NCI-H2029 treated with DMSO at 0.1 percent for 48 hours (cell line): ENCODE results near the gene PGLYRP4.

Experiments
- DNase-seq: peaks from one replicate; lab custom pipeline; 2025; lab: John Stamatoyannopoulos, UW

Gene PGLYRP4, protein sequence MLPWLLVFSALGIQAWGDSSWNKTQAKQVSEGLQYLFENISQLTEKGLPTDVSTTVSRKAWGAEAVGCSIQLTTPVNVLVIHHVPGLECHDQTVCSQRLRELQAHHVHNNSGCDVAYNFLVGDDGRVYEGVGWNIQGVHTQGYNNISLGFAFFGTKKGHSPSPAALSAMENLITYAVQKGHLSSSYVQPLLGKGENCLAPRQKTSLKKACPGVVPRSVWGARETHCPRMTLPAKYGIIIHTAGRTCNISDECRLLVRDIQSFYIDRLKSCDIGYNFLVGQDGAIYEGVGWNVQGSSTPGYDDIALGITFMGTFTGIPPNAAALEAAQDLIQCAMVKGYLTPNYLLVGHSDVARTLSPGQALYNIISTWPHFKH

DNA sequence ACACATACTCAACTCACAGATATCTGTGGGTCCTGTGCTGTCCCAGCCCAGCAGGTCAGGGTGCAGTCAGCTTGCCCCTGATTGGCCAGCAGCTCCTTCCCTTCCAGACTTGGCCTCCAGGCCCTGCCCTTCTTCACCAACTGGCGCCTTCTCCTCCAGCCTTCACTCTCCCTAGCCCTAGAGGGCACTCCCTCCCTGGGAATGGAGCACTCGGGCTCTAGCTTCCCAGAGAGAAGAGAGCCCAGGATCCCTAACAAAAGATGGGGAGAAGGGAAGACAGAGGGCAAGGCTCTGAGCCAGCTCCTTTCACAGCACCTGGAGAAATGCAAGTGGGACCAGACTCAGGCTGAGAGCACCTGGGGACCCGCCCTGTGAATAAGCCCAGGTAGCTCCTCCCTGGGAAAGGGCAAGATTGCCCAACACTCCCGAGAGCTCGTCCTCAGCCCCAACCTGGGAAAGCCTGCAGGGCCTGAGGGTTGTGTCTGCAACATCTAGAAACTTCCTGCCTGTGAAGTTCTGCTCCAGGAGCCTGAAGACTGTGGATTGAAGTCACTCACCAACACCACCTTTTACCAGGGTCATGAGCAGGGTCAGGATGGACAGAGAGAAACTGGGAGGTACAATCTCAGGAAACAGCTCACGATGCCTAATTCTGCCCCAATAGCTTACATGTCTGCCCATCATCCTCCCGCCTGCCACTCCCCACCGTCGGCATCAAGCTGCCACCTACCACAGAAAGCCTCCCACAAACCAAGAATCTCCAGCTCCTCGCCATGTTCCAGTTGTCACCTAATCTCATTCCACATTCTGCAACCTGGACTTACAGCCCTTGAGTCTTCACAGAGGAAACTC, at the start of gene PGLYRP4:
Gene PGLYRP4, minus strand, starts transcription at position 331 of the 852 bp plus-strand sequence. CDS start 909 bp downstream, outside the sequence.
- no peak for DNase-seq

DNA sequence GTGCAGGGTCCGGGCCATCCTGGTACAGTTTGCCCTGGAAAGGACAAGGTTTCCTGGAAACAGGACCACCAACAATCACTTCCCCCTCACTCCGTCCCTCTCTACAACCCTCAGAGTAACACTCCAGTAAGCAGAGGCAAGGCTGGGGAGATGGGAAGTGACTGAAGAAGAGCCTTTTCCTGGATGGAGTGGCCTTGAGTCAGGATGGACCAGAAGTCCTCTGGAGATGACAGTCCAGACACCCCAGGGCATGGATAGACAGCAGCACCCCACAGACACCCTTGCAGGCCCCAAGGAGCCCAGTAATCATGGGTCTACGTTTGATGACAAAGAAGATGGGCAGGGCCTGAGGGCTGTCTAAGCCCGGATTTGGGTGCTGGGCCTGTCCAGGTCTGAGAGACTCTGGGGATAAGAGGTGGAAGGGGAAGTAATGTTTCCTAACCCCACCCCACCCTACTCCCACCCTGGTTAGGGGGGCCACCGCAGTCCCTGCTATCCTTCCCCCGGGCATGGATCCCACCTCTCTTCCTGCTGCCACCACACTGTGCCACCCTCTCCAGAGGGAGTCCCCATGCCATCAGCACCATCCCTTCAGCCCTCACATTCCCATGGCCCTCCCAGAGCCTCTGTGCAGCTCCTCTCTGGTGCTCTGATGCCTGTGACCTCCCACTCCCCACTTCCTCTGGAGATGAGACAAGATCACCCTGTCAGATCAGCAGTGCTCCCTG, 49.4 kb upstream of the PGLYRP4 start:
- no peak for DNase-seq

DNA sequence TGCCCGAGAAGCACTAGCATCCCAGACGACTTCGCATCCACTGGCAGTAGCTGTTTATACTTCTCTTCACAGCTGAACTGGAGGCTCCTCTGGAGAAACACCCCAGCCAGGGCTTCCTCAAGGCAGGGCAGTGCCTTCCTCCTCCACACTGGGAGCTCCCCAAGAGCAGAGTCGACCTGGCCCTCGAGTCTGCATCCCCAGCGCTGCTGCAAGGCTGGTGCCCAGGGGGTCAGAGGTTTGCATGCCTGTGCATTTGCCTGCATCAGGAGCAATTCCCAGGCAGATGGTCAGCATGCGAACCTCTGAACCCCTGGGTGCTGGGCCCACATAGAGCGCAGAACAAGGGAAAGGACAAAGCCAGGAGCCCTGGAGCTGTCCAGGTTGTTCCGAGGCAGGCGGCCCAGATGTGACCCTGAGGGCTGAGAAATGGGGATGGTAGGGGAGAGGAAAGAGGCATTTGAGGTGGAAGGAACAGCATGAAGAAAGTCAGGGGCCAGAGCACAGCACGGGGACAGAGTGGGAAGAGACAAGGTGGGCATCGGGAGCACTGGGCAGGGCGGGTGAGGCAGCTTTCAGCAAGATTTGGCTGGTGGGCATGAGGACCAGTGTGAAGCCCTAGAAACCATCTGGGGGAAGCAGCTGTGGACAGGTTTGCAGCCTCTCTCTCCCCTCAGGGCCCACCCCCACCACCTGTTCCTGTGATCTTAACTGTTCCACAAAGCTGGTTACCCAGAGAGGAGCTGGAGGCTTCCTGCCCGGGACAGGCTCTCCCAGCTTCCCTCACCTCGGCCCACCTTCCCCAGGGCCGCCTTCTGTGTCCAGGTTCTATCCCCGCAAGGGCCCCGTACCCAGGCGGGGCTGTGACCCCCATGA, 48.6 kb upstream of the PGLYRP4 start:
- no peak for DNase-seq

DNA sequence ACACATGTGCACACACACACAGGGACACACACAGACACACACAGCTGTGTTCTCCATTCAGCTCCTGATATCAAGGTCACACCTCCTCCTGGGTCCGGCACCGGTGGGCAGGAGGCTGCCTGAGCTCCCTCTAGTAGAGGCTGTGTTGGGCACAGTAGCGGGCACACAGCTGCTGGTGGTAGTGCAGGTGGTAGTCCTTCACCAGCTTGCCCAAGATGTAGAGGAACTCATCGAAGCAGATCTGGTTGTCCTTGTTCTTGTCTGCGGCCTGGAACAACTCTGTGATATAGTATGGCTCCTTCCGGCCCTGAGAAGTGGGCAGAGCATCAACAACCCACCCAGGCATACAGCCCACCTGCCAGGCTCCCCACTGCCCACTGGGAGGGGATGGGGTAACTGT, 47.8 kb upstream of the PGLYRP4 start:
- DNase-seq: no peak

DNA sequence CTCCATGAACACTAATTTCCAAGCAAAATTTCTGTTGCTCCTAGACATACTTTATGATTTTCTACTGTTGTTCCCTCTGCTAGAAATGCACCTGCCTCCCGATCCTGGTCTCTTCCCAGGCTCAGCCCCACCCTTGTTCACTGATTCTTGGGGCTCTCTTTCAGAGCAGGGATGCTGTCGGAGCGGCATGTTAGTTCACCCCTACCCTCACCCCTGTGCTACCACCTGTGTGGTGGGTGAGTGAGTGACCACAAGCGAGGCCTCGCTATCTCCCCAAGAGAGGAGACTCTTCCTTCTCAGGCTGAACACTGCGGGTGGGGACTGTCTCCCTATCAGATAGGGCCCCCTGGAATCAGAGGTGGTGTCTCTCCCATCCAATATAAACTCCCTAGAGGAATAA, 47.1 kb upstream of the PGLYRP4 start:
- DNase-seq: no peak

DNA sequence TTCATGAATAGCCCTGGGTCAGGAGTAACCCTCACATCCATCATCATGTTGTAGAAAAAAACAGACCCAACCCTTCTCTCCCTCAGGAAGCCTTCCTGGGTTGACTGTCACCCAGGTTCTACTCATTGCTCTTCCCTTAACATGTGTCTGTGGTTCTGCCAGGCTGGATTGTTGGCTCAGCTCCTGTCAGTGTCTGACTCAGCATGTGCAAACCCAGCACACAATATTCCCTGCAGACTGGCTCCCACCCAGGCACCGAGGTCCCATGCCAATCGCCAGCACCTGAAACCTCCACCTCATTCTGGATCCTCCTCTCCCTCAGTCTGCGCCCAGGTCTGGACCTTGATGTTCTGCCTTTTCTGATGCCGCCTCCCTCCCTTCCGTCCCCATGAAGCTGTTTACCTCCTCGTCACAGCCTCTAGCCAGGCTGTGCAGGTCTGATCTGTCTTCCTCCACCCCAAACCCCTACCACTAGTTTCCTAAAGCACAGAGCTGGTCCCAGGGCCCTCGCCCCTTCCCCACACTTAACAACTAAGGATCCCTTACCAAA, 46.6 kb upstream of the PGLYRP4 start:
- no peak for DNase-seq

DNA sequence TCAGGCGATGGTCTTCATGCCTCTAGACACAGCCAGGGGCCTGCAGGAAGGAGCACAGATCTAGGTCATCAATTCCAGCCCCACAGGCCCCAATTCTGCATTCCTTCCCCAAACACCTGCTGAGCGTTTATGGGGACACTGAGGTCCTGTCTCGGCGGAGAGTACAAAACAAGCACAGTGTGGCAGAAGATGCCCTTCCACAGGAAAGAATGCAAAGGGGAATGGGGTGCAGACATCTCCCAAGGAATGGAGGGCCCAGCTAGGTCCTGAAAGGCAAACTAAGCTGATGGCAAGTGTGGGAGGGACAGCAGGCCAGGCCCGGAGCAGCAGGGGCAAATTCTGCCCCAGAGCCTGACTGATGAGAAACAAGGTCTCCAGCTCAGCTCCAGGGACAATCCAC, 45.8 kb upstream of the PGLYRP4 start:
- DNase-seq: no peak

DNA sequence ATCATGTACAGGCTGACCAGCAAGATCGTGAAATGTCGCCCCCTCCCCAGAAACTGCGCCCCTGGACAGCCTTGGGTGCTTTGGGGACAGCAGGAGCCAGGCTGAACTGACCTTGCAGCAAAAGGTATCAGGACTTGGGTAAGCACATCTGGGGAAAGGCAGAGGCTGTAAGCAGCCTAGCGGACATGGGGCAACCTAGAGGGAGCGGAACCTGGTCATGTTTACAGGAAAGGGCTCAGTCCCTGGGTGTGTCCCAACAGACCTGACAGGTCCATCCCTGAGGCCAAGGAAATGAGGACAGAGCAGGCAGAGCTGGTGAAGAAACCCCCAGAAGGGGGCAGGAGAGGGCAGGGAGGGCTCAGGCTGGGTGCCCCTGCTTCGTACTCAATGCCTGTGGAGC, 45.3 kb upstream of the PGLYRP4 start:
- DNase-seq: no peak

DNA sequence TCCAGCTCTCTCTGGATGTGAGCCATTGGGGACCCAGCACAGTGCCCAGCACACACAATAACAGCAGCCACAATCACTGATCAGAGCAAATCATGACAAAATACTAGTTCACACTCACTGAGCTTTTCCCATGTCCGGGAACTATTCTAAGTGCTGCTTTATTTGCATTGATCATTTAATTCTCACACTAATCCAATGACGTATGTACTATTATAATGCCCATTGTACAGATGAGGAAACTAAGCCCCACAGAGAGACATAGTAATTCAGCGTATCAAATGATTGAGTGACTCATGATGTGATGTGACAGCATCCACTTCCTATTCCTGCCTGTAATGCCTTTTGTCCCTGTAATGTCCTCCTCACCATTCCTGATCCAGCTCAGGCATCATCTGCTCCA, 44.2 kb upstream of the PGLYRP4 start:
- DNase-seq: no peak

DNA sequence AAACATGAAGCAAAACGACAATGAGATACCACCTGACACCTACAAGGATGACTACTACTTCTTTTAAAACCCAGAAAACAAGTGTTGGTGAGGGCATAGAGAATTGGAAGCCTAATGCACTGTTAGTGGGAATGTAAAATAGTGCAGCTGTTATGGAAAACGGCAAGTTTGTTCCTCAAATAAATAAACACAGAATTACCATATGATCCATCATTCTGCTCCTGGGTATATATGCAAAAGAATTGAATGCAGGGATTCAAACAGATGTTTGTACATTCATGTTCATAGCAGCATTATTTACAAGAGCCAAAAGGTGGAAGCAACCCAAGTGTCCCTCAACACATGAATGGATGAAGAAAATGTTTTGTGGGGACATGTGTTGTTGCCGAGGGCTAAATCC, 43.6 kb upstream of the PGLYRP4 start:
- no peak for DNase-seq

DNA sequence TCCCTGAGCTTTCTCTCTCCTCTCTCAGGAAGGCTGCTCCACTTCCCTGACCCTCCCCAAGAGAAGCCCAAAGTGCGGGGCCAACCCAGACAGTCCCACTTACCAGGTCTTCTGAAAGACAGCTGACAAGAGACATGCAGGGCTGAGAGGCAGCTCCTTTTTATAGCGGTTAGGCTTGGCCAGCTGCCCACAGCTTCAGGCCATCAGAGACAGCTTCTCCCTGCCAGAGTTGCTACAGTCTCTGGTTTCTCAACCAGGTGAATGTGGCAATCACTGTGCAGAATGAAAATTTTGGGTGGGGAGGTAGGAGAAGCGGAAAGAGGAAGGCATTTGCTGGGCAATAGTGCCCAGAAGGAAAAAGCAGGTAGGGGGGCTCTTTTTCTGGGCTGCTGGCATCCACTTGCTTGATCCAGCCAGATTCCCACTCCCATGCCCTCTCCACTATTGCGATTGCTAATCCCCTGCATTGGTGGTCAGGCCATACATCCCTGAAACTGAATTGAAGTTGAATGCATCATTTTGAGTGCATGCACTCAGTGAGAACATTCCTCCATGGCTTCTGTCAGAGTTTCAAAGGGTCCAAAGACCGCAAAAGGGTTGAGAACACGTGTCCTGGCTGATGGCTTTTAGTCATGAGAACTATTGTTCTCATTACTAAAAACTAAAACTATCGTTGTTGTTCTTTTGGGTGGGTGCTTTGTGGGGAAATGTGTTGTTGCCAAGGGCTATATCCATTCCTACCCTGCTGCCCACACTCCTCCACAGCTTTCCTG, 42.5 kb upstream of the PGLYRP4 start, which contains the start of gene S100A8:
Gene S100A8, minus strand, starts transcription at position 136 of the 773 bp plus-strand sequence. CDS start 538 bp downstream, outside the sequence.
- DNase-seq: peak; percentile 18

DNA sequence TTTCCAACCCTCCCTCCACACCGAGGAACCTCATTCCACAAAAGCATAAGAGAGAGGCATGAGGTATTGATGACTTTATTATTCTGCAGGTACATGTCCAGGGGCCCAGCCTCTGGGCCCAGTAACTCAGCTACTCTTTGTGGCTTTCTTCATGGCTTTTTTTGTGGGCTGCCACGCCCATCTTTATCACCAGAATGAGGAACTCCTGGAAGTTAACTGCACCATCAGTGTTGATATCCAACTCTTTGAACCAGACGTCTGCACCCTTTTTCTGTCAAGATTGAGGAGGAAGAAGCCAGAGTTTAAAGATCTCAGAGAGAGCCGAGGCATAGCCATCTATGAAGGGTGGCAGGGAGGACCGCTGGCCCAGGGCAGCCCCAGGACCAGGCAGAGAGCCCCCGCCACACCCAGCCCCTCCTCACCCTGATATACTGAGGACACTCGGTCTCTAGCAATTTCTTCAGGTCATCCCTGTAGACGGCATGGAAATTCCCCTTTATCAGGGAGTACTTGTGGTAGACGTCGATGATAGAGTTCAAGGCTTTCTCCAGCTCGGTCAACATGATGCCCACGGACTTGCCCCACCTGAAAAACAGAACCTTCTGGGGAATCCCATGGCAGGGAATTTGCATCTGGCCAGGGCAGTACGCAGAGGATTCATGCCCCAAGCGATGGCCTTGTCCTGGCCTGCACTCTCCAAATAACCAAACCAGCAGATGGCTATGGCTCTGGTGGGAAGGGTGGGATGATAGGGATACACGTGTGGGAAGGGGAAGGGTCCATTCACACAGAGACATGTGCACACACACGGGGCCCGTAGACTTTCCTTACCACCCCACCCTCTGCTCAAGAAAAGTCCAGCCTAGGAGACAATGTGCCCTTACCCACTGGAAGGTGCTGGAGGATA, 41.6 kb upstream of the PGLYRP4 start:
- no peak for DNase-seq

DNA sequence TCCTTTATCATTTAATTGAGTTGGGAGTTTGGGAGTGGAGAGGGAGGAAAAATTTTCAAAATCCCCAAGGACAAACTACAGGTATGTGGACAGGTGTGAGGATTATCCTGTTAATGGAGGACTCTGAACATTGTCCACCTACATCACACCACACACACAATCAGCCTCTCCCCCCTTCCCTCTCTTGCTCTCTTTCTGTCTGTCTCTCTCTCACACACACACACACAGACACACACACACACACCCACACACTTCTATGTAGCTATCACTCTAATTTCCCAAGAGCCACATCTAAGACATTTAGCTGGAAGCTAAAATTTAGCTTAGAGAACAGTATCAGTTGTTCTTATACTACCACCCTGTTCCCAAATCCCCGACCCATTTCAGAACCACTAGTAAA, 40.8 kb upstream of the PGLYRP4 start:
- no peak for DNase-seq

DNA sequence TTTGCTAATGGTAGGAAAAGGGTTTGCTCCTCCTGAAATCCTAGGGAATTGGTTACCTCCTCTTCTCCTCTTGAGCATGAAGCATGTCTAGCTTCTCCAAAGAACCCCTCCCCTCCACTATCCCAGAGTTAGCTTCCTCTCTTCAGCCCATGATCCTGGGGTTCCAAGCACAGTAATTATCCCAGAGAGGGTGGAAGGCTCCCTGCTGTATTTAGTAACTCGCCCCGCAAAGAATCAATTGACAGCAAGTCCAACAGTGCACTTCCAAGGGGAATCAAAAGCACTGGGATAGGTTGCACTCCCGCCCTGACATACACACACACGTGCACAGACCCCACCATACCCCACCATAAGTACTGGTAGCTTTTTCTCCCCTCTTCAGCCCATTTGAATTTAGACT, 39.1 kb upstream of the PGLYRP4 start:
- no peak for DNase-seq

DNA sequence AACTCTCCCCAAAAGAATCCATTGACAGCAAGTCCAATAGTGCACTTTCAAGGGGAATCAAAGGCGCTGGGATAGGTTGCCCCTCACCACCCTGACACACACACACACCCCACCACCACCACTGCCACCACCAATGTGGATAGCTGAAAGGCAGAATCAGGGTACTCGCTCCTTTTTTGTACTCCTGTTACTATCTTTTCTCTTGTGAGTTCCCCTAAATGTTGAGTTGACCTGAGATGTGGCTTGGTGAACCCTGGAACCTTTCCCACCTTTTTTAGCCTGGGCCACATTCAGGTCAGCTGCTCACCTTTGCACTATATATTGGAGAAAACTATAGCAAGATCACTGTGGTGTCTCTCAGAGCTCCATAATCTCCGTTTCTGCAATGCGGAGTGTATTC, 38.4 kb upstream of the PGLYRP4 start:
- DNase-seq: no peak

DNA sequence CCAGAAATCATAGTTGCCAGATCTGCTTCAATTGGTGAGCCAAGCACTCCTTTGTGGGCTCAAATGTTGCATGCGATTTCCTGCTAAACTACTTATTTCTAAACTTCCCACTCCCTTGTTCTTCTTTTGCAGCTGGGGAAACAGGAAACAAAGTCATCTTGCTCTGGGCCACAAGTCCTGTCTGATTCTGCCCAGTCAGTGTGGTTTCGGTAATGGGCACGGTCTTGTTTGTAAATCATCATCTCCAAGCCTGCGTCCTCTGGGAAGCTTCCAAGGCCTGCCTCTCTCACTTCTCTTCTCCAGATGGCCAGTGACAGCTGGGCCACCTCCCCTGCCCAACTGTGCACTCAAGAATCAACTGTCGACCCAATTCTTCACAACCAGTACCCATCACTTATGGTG, 37.9 kb upstream of the PGLYRP4 start:
- DNase-seq: no peak

DNA sequence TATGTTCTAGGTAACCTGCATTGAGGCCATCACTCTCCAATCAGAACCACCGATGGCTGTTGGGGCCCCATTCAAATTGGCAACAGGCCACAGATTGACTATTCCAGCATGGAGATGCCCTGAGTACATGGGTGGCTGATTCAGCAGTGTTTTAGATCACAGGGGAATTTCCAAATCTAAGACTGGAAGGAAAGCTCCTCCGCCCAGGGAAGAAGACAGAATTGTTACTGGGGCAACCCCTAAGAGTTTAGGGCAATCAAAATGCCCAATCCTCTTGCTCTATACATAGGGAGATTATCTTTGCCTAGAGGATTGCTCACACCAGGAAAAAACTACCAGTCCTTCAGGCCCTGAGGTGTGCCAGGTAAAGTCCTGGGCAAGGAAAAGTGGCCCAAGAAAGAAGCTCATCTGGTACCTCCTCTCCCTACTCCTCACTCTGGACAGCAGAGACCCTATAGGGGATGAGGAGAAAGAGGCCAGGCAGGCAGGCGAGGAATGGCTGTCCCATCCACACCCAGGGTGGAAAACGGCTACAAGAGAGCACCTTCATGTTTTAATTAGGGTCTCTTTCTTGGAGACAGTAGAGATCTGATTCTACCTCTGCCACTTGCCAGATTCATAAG, 36.4 kb upstream of the PGLYRP4 start:
- no peak for DNase-seq

DNA sequence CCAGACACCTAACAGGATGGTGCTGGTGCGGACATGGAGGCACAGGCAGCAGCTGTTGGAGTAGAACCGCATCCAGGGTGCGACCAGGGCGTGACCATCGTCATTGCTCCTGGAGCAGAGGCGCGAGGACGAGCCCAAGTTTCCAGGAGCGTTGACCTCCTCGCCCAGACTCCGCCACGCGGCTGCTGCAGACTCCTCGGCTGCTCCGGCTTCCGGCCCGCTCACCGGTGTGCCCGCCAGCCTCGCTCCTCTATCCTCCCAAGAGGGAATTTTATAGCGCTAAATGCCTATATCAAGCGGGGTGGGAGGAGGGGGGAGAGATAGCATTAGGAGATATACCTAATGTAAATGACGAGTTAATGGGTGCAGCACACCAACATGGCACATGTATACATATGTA, 32.1 kb upstream of the PGLYRP4 start:
- DNase-seq: no peak

DNA sequence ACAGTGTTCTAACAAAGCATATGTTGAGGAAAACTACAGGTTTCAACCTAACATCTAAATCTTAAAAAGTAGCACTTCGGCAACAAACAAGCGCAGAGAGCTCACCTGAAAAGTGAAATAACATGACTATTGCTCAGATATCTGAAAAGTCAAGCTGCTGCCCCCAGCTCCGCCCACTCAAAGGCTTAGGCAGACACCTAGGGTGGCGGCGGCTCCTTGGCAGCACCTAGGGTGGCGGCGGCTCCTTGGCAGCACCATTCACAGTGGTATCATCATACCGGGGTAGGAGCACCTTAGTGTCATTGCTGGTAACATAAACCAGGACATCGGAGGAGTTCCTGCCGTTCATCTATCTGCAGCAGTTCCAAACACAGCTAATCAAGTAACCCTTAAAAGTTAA, 30.9 kb upstream of the PGLYRP4 start:
- DNase-seq: no peak
